Activated CD8-positive, alpha-beta T cell treated with anti-CD3 and anti-CD28 coated beads, Interleukin-2, amount 10 ng/mL, durations not matched to agents 7 days and 5 days (primary cell): ENCODE results near the gene CERS6. TPM values are rescaled to one million over a fixed set of nuclear protein-coding genes. Genes with fewer than 3 reads are reported as not detected.

ENCODE experiments used
- microRNA-seq: library from miRNA; unstranded; fragments of <30 nt; microRNA quantifications from one replicate; pipeline ENCODE4 v1.2.0, GENCODE V29; 2022
- total RNA-seq, 2 experiments: library from RNA; stranded (reverse); gene quantifications; one replicate each; pipeline ENCODE4 v1.2.3, GENCODE V29; 2021

The CERS6 gene
- total RNA-seq, 2 experiments from 2014 or later, result 13.1 to 14.5 TPM

Small RNA genes within 50 kb of the gene (microRNA-seq; reads per million reads assigned to microRNA genes)
- not detected for gene MIR4774

Other genes starting within 250 kb of the CERS6 start
- gene STK39, start 208.7 kb upstream of the CERS6 start, total RNA-seq, result 10 to 100 TPM; 33.4 to 34.8 TPM